ENCODE results near the gene AVPR2. TPM values are rescaled to one million over a fixed set of nuclear protein-coding genes. Genes with fewer than 3 reads are reported as not detected.

AVPR2 gene
- total RNA-seq, 1 experiment from 2014 or later, result 10.6 TPM

- ATAC-seq, result no peak
- Histone ChIP-seq H3K36me3 (ENCODE audit: control insufficient read depth, insufficient read depth, low read length) (no peaks in the 10 kb centered on the region), H3K27ac (ENCODE audit: low read length) (no peak overlapping the region), H3K27me3 (ENCODE audit: control insufficient read depth, insufficient read depth, low read length) (no peaks in the 10 kb centered on the region), H3K9me3 (ENCODE audit: control insufficient read depth, insufficient read depth, low read depth, low read length) (no peaks in the 10 kb centered on the region), H3K4me1 (ENCODE audit: control insufficient read depth, insufficient read depth, low read length) (peaks cover 14% of the 10 kb centered on the region), H3K4me3 (ENCODE audit: low read depth in 2 of 2, low read length in 2 of 2) (no peak overlapping the region)
- CTCF ChIA-PET, result no interaction called here
- intact Hi-C loops (cut with micrococcal nuclease; ENCODE audit: unreplicated experiment), result no loop called here
- no TSS peak for BruUV-seq (replicated peaks)
- POLR2A ChIA-PET, result interaction anchor here (0.6 kb wide), 3 partner anchors 8 to 186 kb away, joined by 3 to 8 read pairs (median 5); no protein-coding TSS in a partner anchor
- in situ Hi-C loops (cut with HindIII; ENCODE audit: low pct_unique_long_range_greater_than_20kb, low sequenced_read_pairs), result no loop called here
- no peak for DNase-seq (ENCODE audit: low read depth, low spot score)
- TF ChIP-seq, protein P1, sequence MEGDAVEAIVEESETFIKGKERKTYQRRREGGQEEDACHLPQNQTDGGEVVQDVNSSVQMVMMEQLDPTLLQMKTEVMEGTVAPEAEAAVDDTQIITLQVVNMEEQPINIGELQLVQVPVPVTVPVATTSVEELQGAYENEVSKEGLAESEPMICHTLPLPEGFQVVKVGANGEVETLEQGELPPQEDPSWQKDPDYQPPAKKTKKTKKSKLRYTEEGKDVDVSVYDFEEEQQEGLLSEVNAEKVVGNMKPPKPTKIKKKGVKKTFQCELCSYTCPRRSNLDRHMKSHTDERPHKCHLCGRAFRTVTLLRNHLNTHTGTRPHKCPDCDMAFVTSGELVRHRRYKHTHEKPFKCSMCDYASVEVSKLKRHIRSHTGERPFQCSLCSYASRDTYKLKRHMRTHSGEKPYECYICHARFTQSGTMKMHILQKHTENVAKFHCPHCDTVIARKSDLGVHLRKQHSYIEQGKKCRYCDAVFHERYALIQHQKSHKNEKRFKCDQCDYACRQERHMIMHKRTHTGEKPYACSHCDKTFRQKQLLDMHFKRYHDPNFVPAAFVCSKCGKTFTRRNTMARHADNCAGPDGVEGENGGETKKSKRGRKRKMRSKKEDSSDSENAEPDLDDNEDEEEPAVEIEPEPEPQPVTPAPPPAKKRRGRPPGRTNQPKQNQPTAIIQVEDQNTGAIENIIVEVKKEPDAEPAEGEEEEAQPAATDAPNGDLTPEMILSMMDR (IDR thresholded peaks at IDR 0.05), result no peak
- TF ChIP-seq TCF7L2 (IDR thresholded peaks at IDR 0.05; ENCODE audit: low read depth, low read length), result no peak
- no peak for TF ChIP-seq SIN3A (IDR thresholded peaks at IDR 0.05; ENCODE audit: borderline replicate concordance, insufficient read depth, low read depth, low read length)
Measured at GRCh38 chrX:153937056-153937455, 32.6 kb downstream of the AVPR2 start.

DNA sequence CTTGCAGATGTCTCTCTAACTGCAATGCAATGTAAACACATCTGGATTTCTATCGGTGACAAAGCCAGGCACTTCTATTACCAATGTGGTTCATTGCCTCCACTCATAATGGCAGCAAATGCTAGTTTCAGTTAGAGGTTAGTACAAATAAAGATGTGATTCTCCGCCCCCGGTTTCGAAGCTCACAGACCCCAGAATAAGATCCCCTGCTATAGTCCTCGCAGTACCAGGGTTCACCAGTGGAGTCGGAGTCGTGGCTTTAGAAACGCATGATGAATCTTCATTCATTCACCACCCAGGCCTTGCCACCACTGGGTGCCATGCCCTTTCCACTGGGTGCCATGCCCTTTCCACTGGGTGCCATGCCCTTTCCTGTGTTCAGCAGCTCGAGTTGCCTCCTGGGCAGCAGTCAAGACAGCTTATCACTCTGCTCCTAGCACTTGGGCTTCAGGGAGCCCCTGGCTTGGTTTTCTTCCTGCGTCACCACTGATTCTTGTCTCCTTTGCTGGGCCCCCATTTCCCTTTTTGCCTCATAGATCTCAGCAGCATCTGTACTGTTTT lies 33.8 kb downstream of the AVPR2 start:
- BruUV-seq (replicated peaks), result no TSS peak
- Histone ChIP-seq H3K4me1 (ENCODE audit: control insufficient read depth, insufficient read depth, low read length) (peaks cover 12% of the 10 kb centered on the region), H3K27me3 (ENCODE audit: control insufficient read depth, insufficient read depth, low read length) (no peaks in the 10 kb centered on the region), H3K4me3 (ENCODE audit: low read depth in 2 of 2, low read length in 2 of 2) (no peak overlapping the region), H3K9me3 (ENCODE audit: control insufficient read depth, insufficient read depth, low read depth, low read length) (no peaks in the 10 kb centered on the region), H3K36me3 (ENCODE audit: control insufficient read depth, insufficient read depth, low read length) (no peaks in the 10 kb centered on the region), H3K27ac (ENCODE audit: low read length) (no peak overlapping the region)
- intact Hi-C loops (cut with micrococcal nuclease; ENCODE audit: unreplicated experiment) (no loop called here), in situ Hi-C loops (cut with HindIII; ENCODE audit: low pct_unique_long_range_greater_than_20kb, low sequenced_read_pairs) (no loop called here)
- POLR2A ChIA-PET, result interaction anchor here (0.7 kb wide), 1 partner anchor 19 kb away, joined by 12 read pairs; no protein-coding TSS in a partner anchor
- CTCF ChIA-PET, result no interaction called here
- ATAC-seq, result no peak
- TF ChIP-seq, protein P1 (IDR thresholded peaks at IDR 0.05), result no peak
- TF ChIP-seq REST (IDR thresholded peaks at IDR 0.05; ENCODE audit: insufficient read depth in 1 of 2, low read depth in 2 of 2, low read length in 1 of 2) (no peak), TCF7L2 (IDR thresholded peaks at IDR 0.05; ENCODE audit: low read depth, low read length) (no peak), SIN3A (IDR thresholded peaks at IDR 0.05; ENCODE audit: borderline replicate concordance, insufficient read depth, low read depth, low read length) (no peak), POLR2AphosphoS5 (IDR thresholded peaks at IDR 0.05; ENCODE audit: low read depth, low read length) (no peak)
- DNase-seq (ENCODE audit: low read depth, low spot score), result no peak
